CD14-positive monocyte (primary cell): ENCODE results near the gene C12orf42. TPM values are rescaled to one million over a fixed set of nuclear protein-coding genes. Genes with fewer than 3 reads are reported as not detected.

Experiments
- DNase-seq, 3 donors: peaks; one replicate each; pipeline ENCODE4 v3.0.0-alpha.2; 2011 to 2022
- H2AFZ ChIP-seq: 2 replicates; pipeline ENCODE4 v1.6.0; 2012; ENCODE audit warnings: mild to moderate bottlenecking, low read depth, low read length, inconsistent platforms; ENCODE audit not compliant: insufficient read depth, poor library complexity, severe bottlenecking
- H3K27ac ChIP-seq, 2 donors: 1 replicate in 1 of 2; 2 replicates in 1 of 2; pipeline ENCODE4 v1.5.1; 2012 to 2013; ENCODE audit warnings: low read length in 2 of 2, control low read depth in 1 of 2, inconsistent platforms in 1 of 2, low read depth in 1 of 2, mild to moderate bottlenecking in 1 of 2
- H3K27me3 ChIP-seq, 2 donors: one replicate each; pipeline versions ENCODE4 v1.6.0 to v1.6.1; 2011 to 2013; ENCODE audit warnings: low read length in 2 of 2; ENCODE audit not compliant: control insufficient read depth in 2 of 2, insufficient read depth in 2 of 2
- H3K36me3 ChIP-seq, 2 donors: replicated peaks in 1 of 2; 1 replicate in 1 of 2; 2 replicates in 1 of 2; pipeline versions ENCODE4 v1.5.1 to v1.6.1; 2012 to 2013; ENCODE audit warnings: low read length in 2 of 2, control low read depth in 1 of 2, inconsistent platforms in 1 of 2, mild to moderate bottlenecking in 1 of 2; ENCODE audit not compliant: insufficient read depth in 2 of 2, control insufficient read depth in 1 of 2
- H3K4me1 ChIP-seq, 2 donors: 1 replicate in 1 of 2; 2 replicates in 1 of 2; pipeline versions ENCODE4 v1.5.1 to v1.6.1; 2012 to 2013; ENCODE audit warnings: low read length in 2 of 2, control low read depth in 1 of 2, inconsistent platforms in 1 of 2, mild to moderate bottlenecking in 1 of 2, moderate library complexity in 1 of 2; ENCODE audit not compliant: insufficient read depth in 2 of 2, control insufficient read depth in 1 of 2
- H3K4me2 ChIP-seq: replicated peaks from 2 replicates; pipeline ENCODE3; 2012; ENCODE audit warnings: low read length, moderate library complexity, mild to moderate bottlenecking; ENCODE audit not compliant: poor library complexity, severe bottlenecking; ENCODE audit errors: extremely low read depth
- H3K4me3 ChIP-seq, 3 experiments: fragments of 200-600 bp in 1 of 3; sonication (generic) in 1 of 3; replicated peaks in 1 of 3; 1 replicate in 2 of 3; 2 replicates in 1 of 3; pipeline ENCODE4 v1.5.1; 2011 to 2013; ENCODE audit warnings: low read length in 3 of 3, mild to moderate bottlenecking in 3 of 3, control low read depth in 2 of 3, low read depth in 2 of 3, inconsistent platforms in 1 of 3, moderate library complexity in 1 of 3
- H3K79me2 ChIP-seq: 2 replicates; pipeline ENCODE4 v1.6.0; 2012; ENCODE audit warnings: mild to moderate bottlenecking, control low read depth, inconsistent platforms, low read length, moderate library complexity; ENCODE audit not compliant: insufficient read depth
- H3K9ac ChIP-seq: 2 replicates; pipeline ENCODE4 v1.6.0; 2017; ENCODE audit warnings: low read length, mild to moderate bottlenecking; ENCODE audit not compliant: insufficient read depth, poor library complexity, severe bottlenecking
- H3K9me3 ChIP-seq, 2 donors: replicated peaks in 1 of 2; 1 replicate in 1 of 2; 2 replicates in 1 of 2; pipeline versions ENCODE4 v1.5.1 to v1.6.1; 2012 to 2013; ENCODE audit warnings: low read length in 2 of 2, control low read depth in 1 of 2; ENCODE audit not compliant: control insufficient read depth in 1 of 2, insufficient read depth in 1 of 2
- H4K20me1 ChIP-seq: 2 replicates; pipeline ENCODE4 v1.6.0; 2012; ENCODE audit warnings: mild to moderate bottlenecking, low read length, control low read depth, moderate library complexity; ENCODE audit not compliant: insufficient read depth
- H3K27ac Mint-ChIP-seq, 7 donors: one replicate each; pipeline ENCODE4 v1.8.0; 2020; ENCODE audit warnings: mild to moderate bottlenecking in 7 of 7, mixed read lengths in 7 of 7, moderate library complexity in 6 of 7, inconsistent platforms in 2 of 7
- H3K27me3 Mint-ChIP-seq, 3 donors: one replicate each; pipeline ENCODE4 v1.8.0; 2021 to 2022; ENCODE audit warnings: low read depth in 3 of 3, mild to moderate bottlenecking in 3 of 3, mixed read lengths in 3 of 3, moderate library complexity in 3 of 3, inconsistent platforms in 1 of 3
- H3K36me3 Mint-ChIP-seq, 2 donors: one replicate each; pipeline ENCODE4 v1.8.0; 2020; ENCODE audit warnings: mixed read lengths in 2 of 2, inconsistent platforms in 1 of 2, mild to moderate bottlenecking in 1 of 2
- H3K4me1 Mint-ChIP-seq: one replicate; pipeline ENCODE4 v1.8.0; 2020; ENCODE audit warnings: mild to moderate bottlenecking, mixed read lengths
- H3K4me3 Mint-ChIP-seq, 2 donors: one replicate each; pipeline ENCODE4 v1.8.0; 2020; ENCODE audit warnings: mild to moderate bottlenecking in 2 of 2, mixed read lengths in 2 of 2, moderate library complexity in 1 of 2
- H3K9me3 Mint-ChIP-seq, 7 donors: one replicate each; pipeline ENCODE4 v1.8.0; 2020 to 2022; ENCODE audit warnings: mixed read lengths in 7 of 7, mild to moderate bottlenecking in 6 of 7, moderate library complexity in 6 of 7, inconsistent platforms in 2 of 7
- WGBS: methylation state at CpG from one replicate; pipeline ENCODE4 v1.1.5; 2013; ENCODE audit warnings: missing lambda C conversion rate; ENCODE audit not compliant: insufficient coverage; 5-methylcytosine and 5-hydroxymethylcytosine counted together
- intact Hi-C, 2 donors: fragments of 100-400 bp; cut with micrococcal nuclease; formaldehyde crosslinking; loops; one replicate each; pipeline versions ENCODE4 v1.15.0 to v1.15.1; 2023
- polyA plus RNA-seq, 3 donors: library from polyadenylated mRNA; depleted of rRNA in 1 of 3; unstranded in 2 of 3; stranded (reverse) in 1 of 3; fragments of 300-500 nt in 2 of 3; fragments of >200 nt in 1 of 3; fragmentation: Illumina TruSeq in 2 of 3; gene quantifications; 1 replicate in 2 of 3; 2 replicates in 1 of 3; pipeline ENCODE4 v1.2.3, GENCODE V29; 2012 to 2021
- TF ChIP-seq, protein P1 (sequence below): fragments of 200-600 bp; IDR thresholded peaks from one replicate; pipeline ENCODE4 v1.8.0; 2022; ENCODE audit warnings: antibody characterized with exemption, mild to moderate bottlenecking

The C12orf42 gene
- polyA plus RNA-seq, 3 donors, result not detected

- Histone ChIP-seq H4K20me1 (no peaks in the 10 kb centered on the region), H2AFZ (no peak overlapping the region), H3K9ac (no peak overlapping the region), H3K27ac (no peak overlapping the region), H3K4me3 (no peak overlapping the region), H3K79me2 (no peaks in the 10 kb centered on the region), H3K27me3 (no peaks in the 10 kb centered on the region), H3K4me2 (no peak overlapping the region), H3K4me1 (no peaks in the 10 kb centered on the region), H3K36me3 (no peaks in the 10 kb centered on the region), H3K9me3 (no peaks in the 10 kb centered on the region)
- peaks cover 0 to 6% (median 3%) of the 10 kb centered on the region in 3 donors for H3K27me3 Mint-ChIP-seq
- intact Hi-C loops, result no loop called here
- no peak overlapping the region for H3K4me3 Mint-ChIP-seq
- DNase-seq, result no peak
- no peaks in the 10 kb centered on the region for H3K36me3 Mint-ChIP-seq
- H3K27ac Mint-ChIP-seq, result peak overlapping the region in 1 of 7 donors; percentile 38
- no peaks in the 10 kb centered on the region for H3K4me1 Mint-ChIP-seq
- WGBS, result 88% methylated on average over 7 of the region's 15 CpGs
- TF ChIP-seq, protein P1, sequence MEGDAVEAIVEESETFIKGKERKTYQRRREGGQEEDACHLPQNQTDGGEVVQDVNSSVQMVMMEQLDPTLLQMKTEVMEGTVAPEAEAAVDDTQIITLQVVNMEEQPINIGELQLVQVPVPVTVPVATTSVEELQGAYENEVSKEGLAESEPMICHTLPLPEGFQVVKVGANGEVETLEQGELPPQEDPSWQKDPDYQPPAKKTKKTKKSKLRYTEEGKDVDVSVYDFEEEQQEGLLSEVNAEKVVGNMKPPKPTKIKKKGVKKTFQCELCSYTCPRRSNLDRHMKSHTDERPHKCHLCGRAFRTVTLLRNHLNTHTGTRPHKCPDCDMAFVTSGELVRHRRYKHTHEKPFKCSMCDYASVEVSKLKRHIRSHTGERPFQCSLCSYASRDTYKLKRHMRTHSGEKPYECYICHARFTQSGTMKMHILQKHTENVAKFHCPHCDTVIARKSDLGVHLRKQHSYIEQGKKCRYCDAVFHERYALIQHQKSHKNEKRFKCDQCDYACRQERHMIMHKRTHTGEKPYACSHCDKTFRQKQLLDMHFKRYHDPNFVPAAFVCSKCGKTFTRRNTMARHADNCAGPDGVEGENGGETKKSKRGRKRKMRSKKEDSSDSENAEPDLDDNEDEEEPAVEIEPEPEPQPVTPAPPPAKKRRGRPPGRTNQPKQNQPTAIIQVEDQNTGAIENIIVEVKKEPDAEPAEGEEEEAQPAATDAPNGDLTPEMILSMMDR, result no peak
- H3K9me3 Mint-ChIP-seq, result peaks cover 0 to 2% (median 0%) of the 10 kb centered on the region in 7 donors
These were observed 34.7 kb upstream of the C12orf42 start for GRCh38 chr12:103530307-103531066.

DNA sequence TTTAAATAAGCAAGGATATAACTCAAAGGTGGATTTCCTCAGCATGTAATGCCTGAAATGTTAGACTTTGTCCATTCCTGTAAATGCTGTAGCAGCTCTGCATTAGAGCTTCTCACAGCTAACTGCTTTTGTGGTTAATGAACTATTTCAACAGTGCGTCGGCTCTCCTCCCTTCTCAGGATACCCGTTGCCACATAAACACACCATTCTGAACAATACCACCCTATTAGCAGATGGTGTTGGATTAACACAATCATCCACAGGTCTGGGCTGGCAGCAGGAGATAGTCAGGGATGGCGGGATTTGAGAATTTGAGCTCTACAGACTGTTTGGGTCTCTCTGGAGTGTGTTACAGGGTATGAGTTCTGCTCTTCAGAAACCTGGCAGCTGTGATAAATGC, 33.5 kb upstream of the C12orf42 start:
- intact Hi-C loops, result no loop called here
- WGBS, result no CpG with 5 or more reads among the region's 4 CpGs
- Histone ChIP-seq H3K27me3 (no peaks in the 10 kb centered on the region), H3K9ac (no peak overlapping the region), H3K4me1 (no peaks in the 10 kb centered on the region), H4K20me1 (no peaks in the 10 kb centered on the region), H2AFZ (no peak overlapping the region), H3K79me2 (no peaks in the 10 kb centered on the region), H3K9me3 (no peaks in the 10 kb centered on the region), H3K4me2 (no peak overlapping the region), H3K36me3 (no peaks in the 10 kb centered on the region), H3K27ac (no peak overlapping the region), H3K4me3 (no peak overlapping the region)
- Mint-ChIP-seq H3K36me3 (no peaks in the 10 kb centered on the region), H3K4me1 (no peaks in the 10 kb centered on the region), H3K27me3 (peaks cover 0 to 7% (median 6%) of the 10 kb centered on the region in 3 donors), H3K4me3 (no peak overlapping the region), H3K9me3 (peaks cover 0 to 2% (median 0%) of the 10 kb centered on the region in 7 donors), H3K27ac (no peak overlapping the region)
- TF ChIP-seq, protein P1, result no peak
- DNase-seq, result no peak
